Activated T-cell treated with anti-CD3 and anti-CD28 coated beads for 48 hours (primary cell): ENCODE results near the gene ZNF410.
"Not testable (repeated sequence)": the region's sequence is repeated elsewhere in the genome, so short reads cannot be mapped to it uniquely, and the experiment has no call there.

Experiments used
- DNase-seq: peaks from one replicate; pipeline ENCODE4 v3.0.0-alpha.2; 2020; ENCODE audit warnings: low read depth

The ZNF410 gene

DNA sequence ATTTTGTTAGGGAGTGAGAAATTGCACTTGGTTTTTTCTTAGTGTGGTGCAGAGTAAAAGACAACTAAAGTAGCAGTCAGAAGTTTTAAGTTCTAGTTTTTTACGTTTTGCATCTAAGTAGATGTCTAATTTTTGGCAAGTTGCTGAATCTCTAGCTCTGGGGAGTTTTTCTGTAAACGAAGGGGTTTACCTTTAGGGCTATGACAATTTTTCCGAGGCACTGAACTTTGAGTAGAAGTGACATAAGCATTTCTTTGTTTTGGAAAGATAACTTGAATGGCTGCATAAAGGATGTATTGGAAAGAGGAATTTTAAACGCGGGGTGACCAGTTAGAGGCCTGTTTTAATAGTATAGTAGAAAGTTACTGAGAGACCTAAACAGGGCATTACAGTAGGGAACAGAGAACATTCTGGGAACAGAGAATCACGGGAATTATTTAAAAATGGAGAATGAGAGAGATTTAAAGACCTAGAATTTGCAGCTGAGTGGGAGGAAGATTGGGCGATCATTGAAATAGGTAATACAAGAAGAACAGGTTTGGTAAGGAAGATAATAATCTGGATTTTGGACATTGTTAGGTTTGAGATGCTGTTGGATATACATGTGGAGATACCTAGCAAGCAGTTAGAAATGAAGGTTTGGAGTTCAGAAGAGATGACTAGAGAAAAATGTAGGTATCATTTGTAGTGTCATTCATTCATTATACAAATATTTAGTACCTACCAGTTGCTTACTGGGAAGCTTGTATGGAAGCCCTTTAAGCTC is 1.2 kb downstream of the ZNF410 start:
- DNase-seq = no peak

DNA sequence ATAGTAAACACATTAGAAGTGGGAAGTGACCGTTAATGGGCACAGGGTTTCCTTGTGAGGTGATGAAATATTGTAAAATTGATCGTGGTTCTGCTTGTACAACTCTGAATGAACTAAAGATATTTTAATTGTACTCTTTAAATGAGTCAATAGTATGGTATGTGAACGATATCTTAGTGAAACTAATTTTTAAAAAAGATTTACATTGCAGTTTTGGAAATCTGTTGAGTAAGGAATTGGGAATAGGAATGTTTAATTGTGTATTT is 1.7 kb downstream of the ZNF410 start:
- no peak for DNase-seq

DNA sequence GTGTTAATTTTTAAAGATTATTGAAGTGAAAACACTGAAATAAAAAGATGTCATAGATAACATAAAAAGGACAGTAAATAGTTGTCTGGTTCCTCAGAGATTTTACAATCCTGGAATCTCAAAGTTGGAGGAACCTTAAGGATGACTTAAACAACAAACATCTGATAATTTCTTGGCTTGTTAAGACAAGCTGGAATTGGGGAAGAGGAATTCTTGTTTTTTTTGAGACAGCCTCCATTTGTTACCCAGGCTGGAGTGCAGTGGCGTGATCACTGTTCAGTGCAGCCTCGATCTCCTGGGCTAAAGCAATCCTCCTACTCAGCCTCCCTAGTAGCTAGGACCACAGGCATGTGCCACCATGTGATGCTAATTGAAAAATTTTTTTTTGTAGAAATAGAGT is 2.3 kb downstream of the ZNF410 start:
- no peak for DNase-seq

DNA sequence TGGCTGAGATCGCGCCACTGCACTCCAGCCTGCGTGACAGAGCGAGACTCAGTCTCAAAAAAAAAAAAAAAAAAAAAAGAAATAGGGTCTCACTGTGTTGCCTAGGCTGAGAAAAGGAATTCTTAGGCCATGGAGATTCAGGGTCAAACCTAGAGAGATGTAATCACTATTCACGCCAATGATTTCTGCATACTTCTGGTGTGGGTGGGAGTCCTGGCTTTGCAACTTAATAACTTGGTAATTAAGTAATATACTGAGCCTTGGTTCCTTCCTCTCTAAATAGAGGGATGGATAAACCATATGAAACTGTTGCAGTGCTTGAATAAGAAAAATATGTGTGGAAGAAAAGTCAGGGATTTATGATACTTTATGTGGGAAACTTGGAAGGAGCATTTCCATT is 2.7 kb downstream of the ZNF410 start:
- no peak for DNase-seq

DNA sequence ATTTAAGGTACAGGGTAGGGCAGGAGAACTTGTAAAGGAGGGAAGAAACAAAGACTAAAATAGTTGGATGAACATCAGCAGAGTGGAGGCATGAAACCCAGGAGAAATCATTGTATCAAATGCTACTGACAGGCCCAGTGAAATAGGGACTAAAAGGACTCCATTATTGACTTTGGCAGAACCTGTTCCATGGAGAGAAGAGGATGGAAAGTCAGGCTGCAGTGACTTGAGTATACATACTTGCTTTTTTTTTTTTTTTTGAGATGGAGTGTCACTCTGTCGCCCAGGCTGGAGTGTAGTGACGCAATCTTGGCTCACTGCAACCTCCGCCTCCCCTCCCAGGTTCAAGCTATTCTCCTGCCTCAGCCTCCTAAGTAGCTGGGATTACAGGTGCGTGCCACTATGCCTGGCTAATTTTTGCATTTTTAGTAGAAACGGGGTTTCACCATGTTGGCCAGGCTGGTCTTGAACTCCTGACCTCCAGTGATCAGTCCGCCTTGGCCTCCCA is 7.6 kb downstream of the ZNF410 start:
- DNase-seq = not testable (repeated sequence)

DNA sequence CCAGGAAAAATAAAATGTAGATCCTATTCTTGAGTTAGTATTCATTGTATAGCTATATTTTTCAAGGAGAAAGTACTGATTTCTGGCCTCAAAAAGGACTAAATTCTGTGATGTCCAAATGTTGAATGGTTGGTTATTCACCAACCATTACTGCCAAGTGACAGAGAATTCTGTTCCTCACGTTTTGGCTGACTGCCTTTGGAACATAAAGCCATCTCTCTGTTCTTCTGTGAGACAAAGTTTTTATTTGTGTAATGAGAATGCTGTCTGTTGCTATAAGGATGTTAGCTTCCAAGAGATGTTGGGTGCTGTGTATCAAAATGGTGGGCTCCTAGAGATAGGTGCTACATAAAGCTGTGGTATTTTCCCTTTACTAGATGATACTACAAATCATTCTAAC is 9.3 kb downstream of the ZNF410 start:
- DNase-seq = no peak

DNA sequence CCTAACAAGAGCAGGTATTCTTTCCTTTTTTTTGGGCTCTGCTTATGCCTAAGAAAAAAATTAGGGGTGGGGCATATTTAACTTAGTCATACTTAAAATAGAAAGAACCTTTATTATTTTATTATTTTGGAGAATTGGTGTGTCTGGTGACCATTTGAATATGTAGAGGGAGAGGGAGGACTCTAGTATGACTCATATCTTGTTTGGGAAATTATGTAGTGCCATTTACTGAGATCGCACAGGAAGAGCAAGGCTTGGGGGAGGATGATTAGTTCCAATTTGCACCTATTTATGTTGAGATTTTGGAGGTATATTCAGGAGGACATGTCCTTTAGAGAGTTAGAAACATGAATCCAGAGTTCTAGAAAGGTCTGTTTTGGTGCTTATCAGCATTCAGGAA is 9.9 kb downstream of the ZNF410 start:
- no peak for DNase-seq

DNA sequence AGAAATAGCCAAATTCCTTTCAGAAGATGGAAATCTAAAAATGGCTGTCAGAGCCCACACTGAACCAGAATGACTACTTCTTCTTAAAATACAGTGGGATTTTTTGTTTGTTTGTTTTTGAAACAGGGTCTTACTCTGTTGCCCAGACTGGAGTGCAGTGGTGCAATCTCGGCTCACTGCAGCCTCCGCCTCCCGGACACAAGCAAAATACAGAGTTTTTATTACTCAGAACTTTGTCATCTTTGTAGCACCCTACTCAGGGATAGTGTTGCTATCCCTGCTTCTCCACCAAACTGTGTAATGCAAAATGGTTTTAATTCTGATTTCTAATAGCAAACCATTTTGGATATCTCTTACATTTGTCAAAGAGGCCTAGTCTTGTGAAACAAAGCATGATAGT is 16.4 kb downstream of the ZNF410 start:
- DNase-seq = no peak

DNA sequence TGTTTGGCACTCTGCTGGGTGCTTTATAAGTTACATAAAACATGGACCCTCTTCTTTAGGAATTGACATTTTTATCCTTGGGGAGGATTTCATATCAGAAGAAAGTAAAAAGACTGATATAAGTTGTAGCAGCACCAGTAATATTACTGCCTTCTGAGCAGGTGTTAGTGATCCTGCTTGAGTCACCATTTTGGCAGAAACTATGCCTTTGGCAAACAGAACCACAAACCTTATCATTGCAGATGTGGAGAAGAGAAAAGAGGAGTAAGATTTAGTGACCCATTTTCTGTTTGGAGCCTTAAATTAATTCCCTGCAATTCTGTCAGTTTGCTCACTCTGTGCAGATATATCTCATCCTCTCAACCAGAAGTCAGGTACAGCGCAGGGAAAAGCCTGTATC is 23.0 kb downstream of the ZNF410 start:
- no peak for DNase-seq

DNA sequence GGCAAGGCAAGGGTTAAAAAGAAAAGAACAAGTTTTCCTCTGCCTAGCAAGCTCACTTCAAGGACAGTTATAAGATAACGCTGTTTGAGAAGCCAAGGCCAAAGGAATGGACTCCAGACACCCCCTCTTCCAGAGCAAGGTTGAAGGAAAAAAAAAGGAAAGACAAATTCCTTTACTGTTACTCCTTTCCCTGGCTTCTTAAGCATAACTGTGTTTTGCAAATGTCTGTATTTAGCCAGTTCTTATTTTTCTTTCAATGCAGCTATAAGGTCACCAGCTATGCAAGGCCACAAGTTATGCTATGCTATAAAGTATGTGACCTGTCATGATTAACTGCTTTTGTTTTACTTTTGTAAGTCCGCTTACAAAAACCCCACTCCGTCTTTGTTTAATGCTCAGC is 26.6 kb downstream of the ZNF410 start:
- no peak for DNase-seq

DNA sequence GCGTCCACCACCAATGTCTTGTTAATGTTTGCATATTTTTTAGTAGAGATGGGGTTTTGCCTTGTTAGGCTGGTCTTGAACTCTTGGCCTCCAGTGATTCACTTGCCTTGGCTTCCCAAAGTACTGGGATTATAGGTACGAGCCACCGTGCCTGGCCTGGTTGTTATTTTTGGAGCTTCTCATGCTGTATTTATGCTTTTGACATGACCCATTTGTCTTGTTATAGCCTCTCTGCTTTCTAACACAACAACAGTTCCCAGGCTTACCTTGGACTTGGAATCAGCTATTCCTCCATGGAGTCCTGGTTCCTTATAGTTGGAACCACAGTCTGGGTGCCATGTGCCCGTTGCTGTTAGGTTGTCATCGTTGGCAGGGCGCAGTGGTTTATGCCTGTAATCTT is 29.7 kb downstream of the ZNF410 start:
- DNase-seq = no peak

DNA sequence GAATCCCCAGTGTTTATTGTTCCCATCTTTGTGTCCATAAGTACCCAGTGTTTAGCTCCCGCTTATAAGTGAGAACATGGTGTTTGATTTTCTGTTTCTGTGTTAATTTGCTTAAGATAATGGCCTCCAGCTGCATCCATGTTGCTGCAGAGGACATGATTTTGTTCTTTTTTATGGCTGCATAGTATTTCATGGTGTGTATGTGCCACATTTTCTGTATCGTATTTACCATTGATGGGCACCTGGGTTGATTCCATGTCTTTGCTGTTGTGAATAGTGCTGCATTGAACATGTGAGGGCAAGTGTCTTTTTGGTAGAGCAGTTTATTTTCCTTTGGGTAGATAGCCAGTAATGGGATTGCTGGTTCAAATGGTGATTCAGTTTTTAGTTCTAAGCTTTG is 32.8 kb downstream of the ZNF410 start:
- DNase-seq = not testable (repeated sequence)

DNA sequence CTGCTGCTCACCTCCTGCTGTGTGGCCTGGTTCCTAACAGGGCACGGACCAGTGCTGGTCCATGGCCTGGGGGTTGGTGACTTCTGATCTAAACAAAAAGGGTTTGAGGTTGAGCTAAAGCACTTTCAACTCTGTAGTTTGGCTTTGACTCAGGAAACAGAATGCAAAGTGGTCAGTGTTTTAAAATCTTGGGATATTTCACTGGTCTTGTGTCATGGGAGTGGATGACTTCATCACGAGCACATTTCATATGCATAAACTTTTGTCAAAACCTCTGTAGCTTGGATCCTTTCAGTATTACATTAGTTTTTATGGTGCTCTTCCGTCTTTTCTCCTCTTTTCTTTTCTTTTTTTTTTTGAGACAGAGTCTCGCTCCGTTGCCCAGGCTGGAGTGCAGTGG is 37.7 kb downstream of the ZNF410 start:
- no peak for DNase-seq

DNA sequence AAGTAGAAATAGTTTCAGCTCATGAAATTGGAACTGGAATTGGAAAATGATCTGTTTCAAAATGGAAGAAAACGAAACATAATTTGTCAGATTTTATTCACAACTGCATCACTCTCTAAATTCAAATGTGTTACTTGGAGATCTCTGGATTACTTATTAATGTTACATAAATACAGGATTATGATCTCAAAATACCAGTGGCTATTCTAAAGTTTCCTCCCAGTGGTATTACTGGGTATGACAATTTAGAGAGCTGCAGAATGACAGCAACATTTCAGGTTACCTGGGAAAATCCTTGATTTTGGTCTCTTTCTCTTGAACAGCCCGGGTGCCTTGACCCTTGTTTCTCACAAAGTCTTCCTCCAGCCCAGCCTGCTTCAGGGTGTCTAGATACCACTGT is 49.0 kb downstream of the ZNF410 start:
- no peak for DNase-seq

DNA sequence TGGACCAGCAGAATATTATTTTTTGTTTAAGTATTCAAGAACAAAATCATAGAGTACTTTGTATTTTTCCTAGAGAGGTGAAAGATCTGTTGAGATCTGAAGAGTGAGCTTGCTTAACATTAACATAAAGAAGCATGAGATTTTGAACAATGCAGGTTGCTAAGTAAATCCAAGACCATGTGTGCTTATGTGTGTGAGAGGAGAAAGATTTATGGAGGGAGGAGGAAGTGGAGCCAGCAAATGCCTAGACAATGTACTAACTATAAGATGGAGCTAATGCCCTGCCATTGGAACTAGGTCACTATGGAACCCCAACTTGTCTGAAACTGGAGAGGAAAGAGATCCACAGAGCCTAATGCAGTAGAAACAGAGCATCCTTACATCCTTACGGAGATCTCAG is 49.9 kb downstream of the ZNF410 start:
- DNase-seq = no peak

DNA sequence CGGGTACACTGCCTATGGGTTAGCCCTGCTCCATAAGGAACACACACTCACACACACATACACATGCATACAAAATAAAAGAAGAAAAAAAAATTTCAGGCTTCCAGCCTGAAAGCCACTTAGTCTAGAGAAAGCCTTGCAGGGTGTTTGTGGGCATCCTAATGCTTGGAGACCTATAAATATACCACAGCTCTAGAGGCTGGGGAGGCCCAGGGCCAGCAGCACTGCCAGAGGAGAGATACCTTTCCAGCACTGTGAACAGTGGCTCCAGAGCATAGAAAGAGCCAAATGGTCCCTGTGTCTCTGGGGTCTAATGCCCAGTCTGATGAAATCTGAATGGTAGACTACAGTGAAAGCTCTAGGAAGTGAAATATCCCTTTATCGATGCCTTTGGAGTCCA is 50.4 kb downstream of the ZNF410 start:
- DNase-seq = no peak

DNA sequence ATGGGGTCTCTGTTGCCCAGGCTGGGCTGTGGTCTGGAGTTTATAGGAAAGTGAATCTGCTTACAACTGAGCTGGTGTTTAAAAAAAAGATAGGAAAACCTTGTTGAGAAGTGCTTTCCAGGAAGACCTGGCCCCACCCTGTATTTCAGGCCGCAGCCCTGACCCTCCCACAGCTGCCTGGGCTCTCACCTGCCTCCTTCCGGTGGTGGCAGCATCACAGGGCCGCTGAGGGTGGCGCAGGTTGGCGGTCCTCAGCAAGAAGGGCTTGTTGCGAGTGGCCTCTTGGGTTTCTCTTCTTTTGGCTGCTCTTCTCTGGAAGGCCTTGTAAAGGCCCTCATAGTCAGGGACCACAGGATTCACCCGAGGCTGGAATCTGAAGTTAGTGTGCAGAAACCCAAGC is 55.5 kb downstream of the ZNF410 start:
- DNase-seq = no peak

DNA sequence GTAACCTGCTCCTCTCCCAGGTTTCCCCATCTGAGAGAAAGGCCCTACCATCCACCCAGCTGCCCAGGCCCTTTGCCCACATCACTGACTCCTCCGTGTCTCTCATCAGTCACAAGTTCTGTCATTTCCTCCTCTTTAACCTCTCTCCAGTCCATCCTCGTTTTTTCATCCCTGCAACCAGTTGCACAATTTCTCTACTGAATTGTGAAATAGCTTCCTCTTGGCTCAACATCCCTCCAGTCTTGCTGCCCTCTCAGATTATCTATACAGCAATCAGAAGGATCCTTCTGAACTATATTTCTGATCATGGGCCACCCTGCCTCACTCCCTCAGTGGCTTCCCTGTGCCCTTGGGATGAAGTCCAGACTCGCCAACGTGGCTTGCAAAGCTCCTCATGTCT is 56.4 kb downstream of the ZNF410 start:
- no peak for DNase-seq

DNA sequence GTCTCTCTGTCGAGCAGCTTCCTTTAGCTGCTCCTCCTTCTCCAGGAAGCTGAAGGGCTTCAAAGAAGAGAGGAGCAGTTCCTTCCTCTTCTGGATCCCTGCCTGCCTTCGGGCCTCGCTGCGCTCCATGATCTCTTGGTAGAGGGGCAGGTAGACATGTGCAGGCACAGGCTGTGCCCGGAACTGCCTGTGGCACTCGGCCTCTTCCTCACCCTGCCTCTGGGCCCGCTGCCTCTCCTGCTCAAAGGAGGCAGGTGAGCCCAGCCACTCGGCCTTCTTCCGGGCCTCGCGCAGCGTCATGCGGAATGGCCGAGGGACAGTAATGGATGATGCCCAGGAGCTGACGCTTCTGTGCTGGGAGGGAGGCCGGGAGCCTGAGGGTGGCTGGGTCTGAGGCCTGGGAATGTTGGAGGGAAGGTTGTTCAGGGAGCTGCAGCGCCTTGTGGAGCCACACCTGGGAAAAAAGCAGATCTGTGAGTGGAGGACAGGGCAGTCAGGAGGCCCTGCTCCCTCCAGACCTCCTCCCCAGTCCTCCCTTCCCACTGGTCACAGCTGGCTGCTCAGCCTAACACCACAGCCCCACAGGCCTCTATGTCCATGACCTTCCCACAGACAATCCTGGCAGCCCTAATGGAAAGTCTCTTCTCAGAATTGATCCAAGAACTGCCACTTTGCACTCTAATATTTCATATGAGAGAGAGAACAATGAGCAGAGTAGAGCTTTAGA is 57.9 kb downstream of the ZNF410 start:
- no peak for DNase-seq

DNA sequence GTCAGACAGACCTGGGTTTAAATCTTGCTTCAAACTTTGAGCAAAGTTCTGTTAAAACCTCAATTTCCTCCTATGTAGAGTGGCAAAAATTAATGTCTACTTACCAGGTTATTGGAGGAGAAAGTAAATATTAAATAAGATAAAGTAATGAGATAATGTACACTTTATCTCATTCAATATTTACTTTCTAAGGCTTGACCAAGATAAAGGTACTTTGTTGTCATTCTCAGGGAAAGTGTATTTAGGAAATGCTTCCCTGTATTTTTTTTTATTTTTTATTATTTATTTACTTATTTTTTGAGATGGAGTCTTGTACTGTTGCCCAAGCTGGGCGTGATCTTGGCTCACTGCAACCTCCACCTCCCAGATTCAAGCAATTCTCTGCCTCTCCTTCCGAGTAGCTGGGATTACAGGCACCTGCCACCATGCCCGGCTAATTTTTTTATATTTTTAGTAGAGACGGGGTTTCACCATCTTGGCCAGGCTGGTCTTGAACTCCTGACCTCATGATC is 58.6 kb downstream of the ZNF410 start:
- no peak for DNase-seq

DNA sequence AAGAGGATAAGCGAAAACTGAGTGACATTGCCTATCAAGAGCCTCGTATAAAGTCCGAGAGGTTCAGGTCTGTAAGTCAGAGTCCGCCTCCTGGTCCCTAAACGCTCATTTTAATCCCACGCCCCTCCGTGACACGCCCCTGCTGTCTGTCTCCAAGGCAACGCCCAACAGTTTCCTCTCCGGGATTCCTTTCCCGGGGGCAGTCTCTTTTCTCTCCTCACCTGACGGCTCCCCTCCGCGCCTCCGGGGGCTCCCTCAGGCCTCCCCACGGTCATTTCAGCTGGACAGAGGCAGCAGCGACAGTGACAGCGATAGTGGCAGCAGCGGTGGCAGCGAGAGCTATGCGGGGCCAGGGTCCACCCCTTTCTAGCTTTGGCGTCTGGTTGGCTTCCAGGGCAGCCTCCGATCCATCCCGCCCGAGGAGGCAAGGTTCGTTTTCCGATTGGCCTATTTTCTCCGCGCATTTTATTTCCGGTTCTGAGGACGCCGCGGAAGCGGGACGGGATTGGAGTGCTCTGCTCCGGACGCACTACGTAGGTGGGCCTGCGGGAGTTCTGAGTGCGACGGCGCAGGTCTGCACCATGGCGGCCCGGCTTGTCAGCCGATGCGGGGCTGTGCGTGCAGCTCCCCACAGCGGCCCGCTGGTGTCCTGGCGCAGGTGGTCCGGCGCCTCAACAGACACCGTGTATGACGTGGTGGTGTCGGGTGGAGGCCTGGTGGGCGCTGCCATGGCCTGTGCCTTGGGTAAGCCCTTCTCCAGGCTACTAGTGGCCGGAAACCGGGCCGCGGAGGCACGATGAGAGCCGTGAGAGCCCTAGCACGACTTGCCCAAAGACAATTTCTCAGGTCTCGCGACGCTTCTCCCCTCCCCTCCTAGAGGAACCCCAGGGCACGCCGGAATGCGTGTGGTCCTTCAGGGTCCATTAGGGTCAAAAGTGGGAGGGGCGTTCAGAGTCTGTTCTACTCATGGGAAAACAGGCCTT is 63.4 kb downstream of the ZNF410 start, which contains the start of the genes COQ6 and FAM161B:
TSS of gene COQ6 (plus strand) at position 551 of the 983 bp plus-strand sequence. CDS start at position 582, 31 bp downstream.
TSS of gene FAM161B (minus strand) at position 343 of the 983 bp plus-strand sequence. CDS start at position 275, 68 bp downstream.
- DNase-seq = peak; percentile 90

DNA sequence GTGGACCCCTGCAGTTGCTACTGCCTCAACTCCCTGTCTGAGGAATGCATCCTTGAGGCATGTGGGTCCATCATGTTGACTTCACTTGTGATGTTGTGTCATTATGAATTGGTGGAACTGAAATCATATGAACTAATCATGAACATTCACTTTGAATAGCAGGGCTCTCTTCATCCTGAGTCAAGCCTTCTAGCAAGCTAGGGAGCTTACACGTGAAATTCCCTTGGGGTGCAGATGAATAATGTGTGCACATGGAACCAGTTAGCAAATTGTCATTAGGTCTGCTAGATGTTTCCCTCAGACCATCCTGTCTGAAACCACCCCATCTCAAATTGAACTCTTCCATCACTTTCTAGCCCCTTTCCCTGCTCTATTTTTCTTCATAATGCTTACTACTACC is 67.1 kb downstream of the ZNF410 start:
- no peak for DNase-seq
